HCT116 (cell line): ENCODE measurements around the gene CDH4. TPM values are rescaled to one million over a fixed set of nuclear protein-coding genes. Genes with fewer than 3 reads are reported as not detected.

ENCODE experiments used
- ATAC-seq: fragments of 200-7000 bp; cut with Tn5 transposase; 2 replicates; pipeline ENCODE4 v1.9.1; 2020; ENCODE audit warnings: mild to moderate bottlenecking, moderate library complexity
- BruUV-seq: library from RNA; stranded (reverse); fragments of 400-500 nt; replicated peaks from 2 replicates; lab custom pipeline; 2021; lab: Mats Ljungman, UMichigan
- CTCF ChIA-PET: fragments of 300-600 bp; sonication (Branson Sonifier 250); formaldehyde crosslinking; loops from one replicate; lab custom pipeline; 2021; ENCODE audit warnings: antibody characterized with exemption; lab: Charles Lee
- POLR2A ChIA-PET: fragments of 300-600, 350-600 bp; sonication (Branson Sonifier 250); formaldehyde crosslinking; loops from one replicate; lab custom pipeline; 2021; ENCODE audit warnings: antibody characterized with exemption; lab: Charles Lee
- RAD21 ChIA-PET, 2 experiments: fragments of 300-600 bp; sonication (Branson Sonifier 250); formaldehyde crosslinking; loops; one replicate each; lab custom pipeline; 2023; ENCODE audit warnings: low total read pairs in 2 of 2; ENCODE audit not compliant: uncharacterized antibody in 2 of 2, unreplicated experiment in 2 of 2, low non-redundant PET in 1 of 2; lab: Charles Lee
- DNase-seq: peaks from one replicate; pipeline ENCODE4 v3.0.0-alpha.2; 2010; ENCODE audit warnings: low read depth, low spot score
- H2AFZ ChIP-seq: fragments of 200-600 bp; shearing (Covaris generic), sonication (generic); 2 replicates; pipeline ENCODE4 v1.6.1; 2017; ENCODE audit warnings: low read depth, mixed run types, mixed read lengths, antibody characterized with exemption, low read length; ENCODE audit not compliant: poor library complexity, severe bottlenecking
- H3K27ac ChIP-seq: 2 replicates; pipeline ENCODE4 v1.5.1; 2012; ENCODE audit warnings: low read depth, low read length
- H3K27me3 ChIP-seq: fragments of 200-600 bp; sonication (generic); 2 replicates; pipeline ENCODE4 v1.6.1; 2016; ENCODE audit warnings: mixed run types, low read length, mixed read lengths; ENCODE audit not compliant: insufficient read depth
- H3K36me3 ChIP-seq, 2 experiments: fragments of 200-500 bp in 1 of 2; fragments of 200-600 bp in 1 of 2; sonication (Bioruptor generic) in 1 of 2; sonication (generic) in 1 of 2; 2 replicates each; pipeline versions ENCODE4 v1.5.1 to v1.6.1; 2014 to 2016; ENCODE audit warnings: low read length in 2 of 2, inconsistent platforms in 1 of 2, mixed read lengths in 1 of 2, mixed run types in 1 of 2; ENCODE audit not compliant: insufficient read depth in 2 of 2, control insufficient read depth in 1 of 2
- H3K4me1 ChIP-seq, 2 experiments: fragments of 200-600 bp in 1 of 2; sonication (generic) in 1 of 2; 2 replicates each; pipeline versions ENCODE4 v1.5.1 to v1.6.1; 2012 to 2017; ENCODE audit warnings: low read length in 2 of 2, inconsistent platforms in 1 of 2, mild to moderate bottlenecking in 1 of 2, mixed read lengths in 1 of 2, mixed run types in 1 of 2, moderate library complexity in 1 of 2; ENCODE audit not compliant: insufficient read depth in 2 of 2, control insufficient read depth in 1 of 2
- H3K4me2 ChIP-seq: fragments of 200-600 bp; sonication (generic); 2 replicates; pipeline ENCODE4 v1.6.1; 2017; ENCODE audit warnings: mixed run types, low read length, mixed read lengths
- H3K4me3 ChIP-seq, 2 experiments: fragments of 200-600 bp in 1 of 2; sonication (generic) in 1 of 2; replicated peaks in 1 of 2; 2 replicates each; pipeline ENCODE4 v1.5.1; 2011 to 2016; ENCODE audit warnings: low read length in 2 of 2, control low read depth in 1 of 2, low read depth in 1 of 2, mild to moderate bottlenecking in 1 of 2, mixed read lengths in 1 of 2, mixed run types in 1 of 2
- H3K79me2 ChIP-seq: fragments of 200-600 bp; sonication (generic); 2 replicates; pipeline ENCODE4 v1.6.1; 2017; ENCODE audit warnings: mild to moderate bottlenecking, mixed run types, low read length, moderate library complexity, mixed read lengths; ENCODE audit not compliant: insufficient read depth
- H3K9ac ChIP-seq: fragments of 200-600 bp; sonication (generic); 2 replicates; pipeline ENCODE4 v1.6.1; 2016; ENCODE audit warnings: low read length, mixed read lengths
- H3K9me2 ChIP-seq: fragments of 200-600 bp; sonication (generic), shearing (Covaris generic); 2 replicates; pipeline ENCODE4 v1.6.1; 2017; ENCODE audit warnings: mixed run types, mild to moderate bottlenecking, moderate library complexity; ENCODE audit not compliant: insufficient read depth
- H3K9me3 ChIP-seq, 2 experiments: fragments of 200-500 bp in 1 of 2; fragments of 200-600 bp in 1 of 2; sonication (Bioruptor generic) in 1 of 2; sonication (generic) in 1 of 2; 2 replicates each; pipeline ENCODE4 v1.6.1; 2014 to 2017; ENCODE audit warnings: low read length in 2 of 2, mixed read lengths in 2 of 2, inconsistent platforms in 1 of 2, low read depth in 1 of 2, mild to moderate bottlenecking in 1 of 2, mixed run types in 1 of 2, moderate library complexity in 1 of 2; ENCODE audit not compliant: control insufficient read depth in 1 of 2, insufficient read depth in 1 of 2
- H4K20me1 ChIP-seq: fragments of 200-600 bp; sonication (generic), shearing (Covaris generic); 2 replicates; pipeline ENCODE4 v1.6.1; 2017; ENCODE audit warnings: mixed run types, mild to moderate bottlenecking, moderate library complexity; ENCODE audit not compliant: insufficient read depth
- ATF3 ChIP-seq: IDR thresholded peaks from 2 replicates; pipeline ENCODE4 v1.6.1; 2012
- CBX3 ChIP-seq: IDR thresholded peaks from 2 replicates; pipeline ENCODE4 v1.6.1; 2012; ENCODE audit warnings: low read depth
- CEBPB ChIP-seq: IDR thresholded peaks from 2 replicates; pipeline ENCODE4 v1.6.1; 2012; ENCODE audit warnings: low read depth
- EZH2 ChIP-seq: fragments of 200-600 bp; sonication (generic); IDR thresholded peaks from 2 replicates; pipeline ENCODE4 v1.6.1; 2017; ENCODE audit warnings: antibody characterized with exemption, mixed run types
- EZH2phosphoT487 ChIP-seq: fragments of 200-600 bp; IDR thresholded peaks from 2 replicates; pipeline ENCODE4 v1.6.1; 2018; ENCODE audit warnings: antibody characterized with exemption, borderline replicate concordance
- FOSL1 ChIP-seq: IDR thresholded peaks from 2 replicates; pipeline ENCODE4 v1.6.1; 2012; ENCODE audit warnings: low read depth
- JUND ChIP-seq: IDR thresholded peaks from 2 replicates; pipeline ENCODE4 v1.6.1; 2012
- POLR2A ChIP-seq: IDR thresholded peaks from 2 replicates; pipeline ENCODE4 v1.7.0; 2011; ENCODE audit warnings: borderline replicate concordance; ENCODE audit not compliant: insufficient read depth, insufficient read length; ENCODE audit errors: extremely low read depth
- RAD21 ChIP-seq: IDR thresholded peaks from 2 replicates; pipeline ENCODE4 v1.6.1; 2012; ENCODE audit warnings: low read depth, mild to moderate bottlenecking
- REST ChIP-seq: IDR thresholded peaks from 2 replicates; pipeline ENCODE4 v1.6.1; 2012; ENCODE audit warnings: low read depth
- SIN3A ChIP-seq: IDR thresholded peaks from 2 replicates; pipeline ENCODE4 v1.6.1; 2012; ENCODE audit warnings: low read depth
- SP1 ChIP-seq: IDR thresholded peaks from 2 replicates; pipeline ENCODE4 v1.6.1; 2012; ENCODE audit warnings: low read depth
- TCF7L2 ChIP-seq: IDR thresholded peaks from 2 replicates; pipeline ENCODE4 v1.7.0; 2011; ENCODE audit warnings: borderline replicate concordance, inconsistent platforms; ENCODE audit not compliant: insufficient read depth, insufficient read length; ENCODE audit errors: extremely low read depth
- YY1 ChIP-seq: IDR thresholded peaks from 2 replicates; pipeline ENCODE4 v1.6.1; 2011; ENCODE audit warnings: low read length, low read depth, moderate library complexity, mild to moderate bottlenecking; ENCODE audit not compliant: insufficient replicate concordance; ENCODE audit errors: extremely low read depth
- ZFX ChIP-seq: fragments of 450-650 bp; IDR thresholded peaks from 2 replicates; pipeline ENCODE4 v1.6.1; 2017
- intact Hi-C: fragments of 100-400 bp; cut with micrococcal nuclease; formaldehyde crosslinking; loops from 2 replicates; pipeline ENCODE4 v1.10.0; 2022
- total RNA-seq: library from RNA; stranded (reverse); gene quantifications from one replicate; pipeline ENCODE4 v1.2.1, GENCODE V29; 2021; ENCODE audit not compliant: unreplicated experiment
- TF ChIP-seq, protein P1 (sequence below): IDR thresholded peaks from 2 replicates; pipeline ENCODE4 v1.6.1; 2011; ENCODE audit warnings: mild to moderate bottlenecking, low read length, moderate library complexity; ENCODE audit not compliant: insufficient replicate concordance; ENCODE audit errors: extremely low read depth
- TF ChIP-seq, protein P2 (sequence below), 3 experiments: fragments of 200-600 bp in 1 of 3; sonication (generic) in 1 of 3; IDR thresholded peaks in 2 of 3; conservative IDR thresholded peaks in 1 of 3; 2 replicates each; pipeline ENCODE4 v1.5.1; 2012 to 2017; ENCODE audit warnings: low read depth in 2 of 3, low read length in 2 of 3, antibody characterized with exemption in 1 of 3, borderline replicate concordance in 1 of 3, control low read depth in 1 of 3, mild to moderate bottlenecking in 1 of 3, mixed read lengths in 1 of 3, mixed run types in 1 of 3, moderate library complexity in 1 of 3; ENCODE audit not compliant: insufficient read depth in 1 of 3

CDH4 gene
- total RNA-seq, 1 experiment from 2014 or later: not detected

- no TSS peak for BruUV-seq
- Histone ChIP-seq H3K36me3 (no peaks in the 10 kb centered on the region), H3K9me2 (no peaks in the 10 kb centered on the region), H3K4me2 (no peak overlapping the region), H3K4me3 (no peak overlapping the region), H3K9ac (no peak overlapping the region), H3K27me3 (no peaks in the 10 kb centered on the region), H2AFZ (no peak overlapping the region), H3K4me1 (no peaks in the 10 kb centered on the region), H4K20me1 (no peaks in the 10 kb centered on the region), H3K9me3 (peaks cover 5 to 35% of the 10 kb centered on the region in 2 experiments; a peak in 2 of 4 replicates), H3K79me2 (no peaks in the 10 kb centered on the region), H3K27ac (no peak overlapping the region)
- no peak for ATAC-seq
- intact Hi-C loops: no loop called here
- ChIA-PET RAD21 (no interaction called here), POLR2A (no interaction called here), CTCF (no interaction called here)
- DNase-seq: no peak
- TF ChIP-seq EZH2phosphoT487: no peak
- TF ChIP-seq, protein P1, sequence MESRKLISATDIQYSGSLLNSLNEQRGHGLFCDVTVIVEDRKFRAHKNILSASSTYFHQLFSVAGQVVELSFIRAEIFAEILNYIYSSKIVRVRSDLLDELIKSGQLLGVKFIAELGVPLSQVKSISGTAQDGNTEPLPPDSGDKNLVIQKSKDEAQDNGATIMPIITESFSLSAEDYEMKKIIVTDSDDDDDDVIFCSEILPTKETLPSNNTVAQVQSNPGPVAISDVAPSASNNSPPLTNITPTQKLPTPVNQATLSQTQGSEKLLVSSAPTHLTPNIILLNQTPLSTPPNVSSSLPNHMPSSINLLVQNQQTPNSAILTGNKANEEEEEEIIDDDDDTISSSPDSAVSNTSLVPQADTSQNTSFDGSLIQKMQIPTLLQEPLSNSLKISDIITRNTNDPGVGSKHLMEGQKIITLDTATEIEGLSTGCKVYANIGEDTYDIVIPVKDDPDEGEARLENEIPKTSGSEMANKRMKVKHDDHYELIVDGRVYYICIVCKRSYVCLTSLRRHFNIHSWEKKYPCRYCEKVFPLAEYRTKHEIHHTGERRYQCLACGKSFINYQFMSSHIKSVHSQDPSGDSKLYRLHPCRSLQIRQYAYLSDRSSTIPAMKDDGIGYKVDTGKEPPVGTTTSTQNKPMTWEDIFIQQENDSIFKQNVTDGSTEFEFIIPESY: no peak
- TF ChIP-seq ZFX: no peak
- TF ChIP-seq CEBPB: no peak
- no peak for TF ChIP-seq FOSL1
- TF ChIP-seq YY1: no peak
- no peak for TF ChIP-seq REST
- TF ChIP-seq, protein P2, sequence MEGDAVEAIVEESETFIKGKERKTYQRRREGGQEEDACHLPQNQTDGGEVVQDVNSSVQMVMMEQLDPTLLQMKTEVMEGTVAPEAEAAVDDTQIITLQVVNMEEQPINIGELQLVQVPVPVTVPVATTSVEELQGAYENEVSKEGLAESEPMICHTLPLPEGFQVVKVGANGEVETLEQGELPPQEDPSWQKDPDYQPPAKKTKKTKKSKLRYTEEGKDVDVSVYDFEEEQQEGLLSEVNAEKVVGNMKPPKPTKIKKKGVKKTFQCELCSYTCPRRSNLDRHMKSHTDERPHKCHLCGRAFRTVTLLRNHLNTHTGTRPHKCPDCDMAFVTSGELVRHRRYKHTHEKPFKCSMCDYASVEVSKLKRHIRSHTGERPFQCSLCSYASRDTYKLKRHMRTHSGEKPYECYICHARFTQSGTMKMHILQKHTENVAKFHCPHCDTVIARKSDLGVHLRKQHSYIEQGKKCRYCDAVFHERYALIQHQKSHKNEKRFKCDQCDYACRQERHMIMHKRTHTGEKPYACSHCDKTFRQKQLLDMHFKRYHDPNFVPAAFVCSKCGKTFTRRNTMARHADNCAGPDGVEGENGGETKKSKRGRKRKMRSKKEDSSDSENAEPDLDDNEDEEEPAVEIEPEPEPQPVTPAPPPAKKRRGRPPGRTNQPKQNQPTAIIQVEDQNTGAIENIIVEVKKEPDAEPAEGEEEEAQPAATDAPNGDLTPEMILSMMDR (IDR thresholded peaks at IDR 0.05 in 2 of 3, conservative IDR thresholded peaks at IDR 0.05 in 1 of 3; ENCODE audit: borderline replicate concordance in 1 of 3, insufficient read depth in 1 of 3, low read depth in 2 of 3, low read length in 2 of 3): no peak
- no peak for TF ChIP-seq SP1
- no peak for TF ChIP-seq SIN3A
- TF ChIP-seq CBX3: no peak
- no peak for TF ChIP-seq RAD21
- no peak for TF ChIP-seq EZH2
- no peak for TF ChIP-seq POLR2A
- no peak for TF ChIP-seq JUND
- TF ChIP-seq TCF7L2: no peak
- TF ChIP-seq ATF3: no peak
These were observed 29.4 kb upstream of the CDH4 start for GRCh38 chr20:61222699-61223098.
